K562 (cell line): ENCODE results near the gene UBN1.
"Not testable (repeated sequence)": the region's sequence is repeated elsewhere in the genome, so short reads cannot be mapped to it uniquely, and the experiment has no call there.

Source experiments
- BCLAF1 ChIP-seq, 2 experiments: fragments of 450-650 bp in 1 of 2; IDR thresholded peaks; 2 replicates each; pipeline ENCODE4 v1.6.1; 2011 to 2017; ENCODE audit warnings: low read depth in 2 of 2, antibody characterized with exemption in 1 of 2, borderline replicate concordance in 1 of 2, low read length in 1 of 2, mild to moderate bottlenecking in 1 of 2, mixed read lengths in 1 of 2; ENCODE audit not compliant: control insufficient read depth in 1 of 2
- COPS2 ChIP-seq: fragments of 450-650 bp; conservative IDR thresholded peaks from 2 replicates; pipeline ENCODE4 v1.6.1; 2016; ENCODE audit warnings: mild to moderate bottlenecking, moderate library complexity
- CTCF ChIP-seq, 3 experiments: IDR thresholded peaks in 2 of 3; conservative IDR thresholded peaks in 1 of 3; 2 replicates each; pipeline ENCODE4 v1.5.1; 2011 to 2012; ENCODE audit warnings: low read length in 3 of 3, mild to moderate bottlenecking in 3 of 3, control low read depth in 2 of 3, improper control_type of control experiment in 1 of 3, inconsistent platforms in 1 of 3, low read depth in 1 of 3, mixed read lengths in 1 of 3, moderate library complexity in 1 of 3; ENCODE audit not compliant: insufficient read depth in 2 of 3
- E2F3 ChIP-seq: fragments of 250-450 bp; sonication (Bioruptor Pico); IDR thresholded peaks from 2 replicates; pipeline ENCODE4 v1.4.0; 2020; ENCODE audit warnings: mild to moderate bottlenecking
- EGR1 ChIP-seq: fragments of 450-650 bp; conservative IDR thresholded peaks from 2 replicates; pipeline ENCODE4 v1.6.1; 2017; ENCODE audit warnings: mild to moderate bottlenecking
- EZH2 ChIP-seq: IDR thresholded peaks from 2 replicates; pipeline ENCODE4 v1.6.1; 2012; ENCODE audit warnings: low read depth, mild to moderate bottlenecking, inconsistent platforms, low read length, borderline replicate concordance
- GTF2F1 ChIP-seq: IDR thresholded peaks from 2 replicates; pipeline ENCODE4 v1.6.1; 2011; ENCODE audit warnings: low read depth, low read length, improper control_type of control experiment
- MIER1 ChIP-seq: fragments of 450-650 bp; IDR thresholded peaks from 2 replicates; pipeline ENCODE4 v1.6.1; 2016; ENCODE audit warnings: antibody characterized with exemption, mild to moderate bottlenecking, low read depth
- POLR3A ChIP-seq: IDR thresholded peaks from 2 replicates; pipeline ENCODE4 v1.6.1; 2011; ENCODE audit warnings: borderline replicate concordance, mild to moderate bottlenecking, moderate library complexity; ENCODE audit not compliant: insufficient read length, insufficient read depth; ENCODE audit errors: extremely low read depth
- REST ChIP-seq, 2 experiments: fragments of 450-650 bp; formaldehyde crosslinking in 1 of 2; IDR thresholded peaks; 2 replicates each; pipeline versions ENCODE4 v1.4.0 to v1.6.1; 2014 to 2020; ENCODE audit warnings: mild to moderate bottlenecking in 2 of 2, borderline replicate concordance in 1 of 2, low read depth in 1 of 2
- SRF ChIP-seq, 2 experiments: fragments of 250-450, 450-650 bp in 1 of 2; sonication (Bioruptor Pico) in 1 of 2; sonication (generic) in 1 of 2; formaldehyde crosslinking; IDR thresholded peaks; 2 replicates each; pipeline versions ENCODE4 v1.5.0 to v1.5.1; 2020 to 2022; ENCODE audit warnings: mild to moderate bottlenecking in 1 of 2, missing genetic modification reagents in 1 of 2
- YY1 ChIP-seq, 3 experiments: IDR thresholded peaks; 2 replicates each; pipeline ENCODE4 v1.6.1; 2011; ENCODE audit warnings: low read length in 2 of 3, mild to moderate bottlenecking in 2 of 3, moderate library complexity in 2 of 3, borderline replicate concordance in 1 of 3, control low read depth in 1 of 3, low read depth in 1 of 3; ENCODE audit not compliant: insufficient read depth in 3 of 3, insufficient replicate concordance in 2 of 3, control insufficient read depth in 1 of 3, insufficient read length in 1 of 3; ENCODE audit errors: extremely low read depth in 1 of 3
- ZNF77 ChIP-seq: fragments of 250-450 bp; sonication (Bioruptor Pico); IDR thresholded peaks from 2 replicates; pipeline ENCODE4 v1.5.0; 2020

- TF ChIP-seq YY1 (IDR thresholded peaks at IDR 0.05; ENCODE audit: borderline replicate concordance in 1 of 3, control insufficient read depth in 1 of 3, extremely low read depth in 1 of 3, insufficient read depth in 3 of 3, insufficient read length in 1 of 3, insufficient replicate concordance in 2 of 3, low read depth in 1 of 3, low read length in 2 of 3); SRF (CRISPR knock-in tag; IDR thresholded peaks at IDR 0.05); POLR3A; ZNF77; CTCF (IDR thresholded peaks at IDR 0.05 in 2 of 3, conservative IDR thresholded peaks at IDR 0.05 in 1 of 3; ENCODE audit: insufficient read depth in 2 of 3, low read depth in 1 of 3, low read length in 3 of 3); E2F3 (CRISPR knock-in tag); EGR1; GTF2F1; COPS2; EZH2; MIER1; REST (IDR thresholded peaks at IDR 0.05; ENCODE audit: borderline replicate concordance); REST (CRISPR knock-in tag; IDR thresholded peaks at IDR 0.05; ENCODE audit: low read depth); BCLAF1 (IDR thresholded peaks at IDR 0.05; ENCODE audit: borderline replicate concordance in 1 of 2, control insufficient read depth in 1 of 2, low read depth in 2 of 2, low read length in 1 of 2): not testable (repeated sequence)
Observed at GRCh38 chr16:4896761-4897160, 49.5 kb downstream of the UBN1 start.
